Muscle layer of duodenum (tissue), 2 donors: Measurements from ENCODE around the gene GJC3.
"Not testable (repeated sequence)": the region's sequence is repeated elsewhere in the genome, so short reads cannot be mapped to it uniquely, and the experiment has no call there.

ENCODE experiments used
- H3K27ac ChIP-seq: one replicate; pipeline ENCODE4 v1.7.0; 2013; ENCODE audit warnings: mild to moderate bottlenecking, low read length
- H3K27me3 ChIP-seq: one replicate; pipeline ENCODE4 v1.7.0; 2013; ENCODE audit warnings: low read depth, mild to moderate bottlenecking, control low read depth, low read length
- H3K36me3 ChIP-seq, 2 donors: one replicate each; pipeline ENCODE4 v1.7.0; 2013; ENCODE audit warnings: low read length in 2 of 2, control low read depth in 1 of 2, mild to moderate bottlenecking in 1 of 2; ENCODE audit not compliant: insufficient read depth in 2 of 2, control insufficient read depth in 1 of 2
- H3K4me1 ChIP-seq, 2 donors: one replicate each; pipeline ENCODE4 v1.7.0; 2013; ENCODE audit warnings: low read length in 2 of 2, mild to moderate bottlenecking in 2 of 2, control low read depth in 1 of 2, moderate library complexity in 1 of 2; ENCODE audit not compliant: insufficient read depth in 2 of 2, control insufficient read depth in 1 of 2
- H3K4me3 ChIP-seq, 2 donors: one replicate each; pipeline ENCODE4 v1.7.0; 2013; ENCODE audit warnings: low read length in 2 of 2, low read depth in 1 of 2, mild to moderate bottlenecking in 1 of 2
- H3K9me3 ChIP-seq, 2 donors: one replicate each; pipeline ENCODE4 v1.7.0; 2013; ENCODE audit warnings: low read length in 2 of 2, control low read depth in 1 of 2, mild to moderate bottlenecking in 1 of 2; ENCODE audit not compliant: control insufficient read depth in 1 of 2
- donor health status: healthy.

The GJC3 gene

DNA sequence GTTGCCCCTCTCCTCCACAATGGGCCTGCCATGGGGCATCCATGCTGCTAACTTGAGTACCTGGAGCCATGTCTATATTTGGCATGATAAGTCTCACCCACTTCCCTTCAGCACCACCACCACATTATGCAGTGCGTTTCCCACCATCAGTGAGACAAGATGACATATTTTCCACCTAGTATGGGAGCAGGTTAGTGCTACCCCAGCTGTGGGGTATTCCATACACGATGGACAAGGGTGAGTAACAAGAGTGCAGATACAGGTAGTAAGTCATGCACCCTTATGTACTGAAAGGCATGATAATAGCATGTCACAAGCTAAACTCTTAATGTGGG is 31.4 kb downstream of the GJC3 start:
- no peak overlapping the region for H3K4me3 ChIP-seq
- peaks cover 33 to 44% of the 10 kb centered on the region in 2 donors for H3K36me3 ChIP-seq
- no peaks in the 10 kb centered on the region for H3K9me3 ChIP-seq
- H3K4me1 ChIP-seq = no peaks in the 10 kb centered on the region
- H3K27ac ChIP-seq = no peak overlapping the region
- H3K27me3 ChIP-seq = no peaks in the 10 kb centered on the region

- Histone ChIP-seq H3K27ac (no peak overlapping the region), H3K9me3 (no peaks in the 10 kb centered on the region), H3K4me3 (no peak overlapping the region), H3K4me1 (no peaks in the 10 kb centered on the region), H3K27me3 (no peaks in the 10 kb centered on the region), H3K36me3 (peaks cover 28 to 40% of the 10 kb centered on the region in 2 donors)
Measured at GRCh38 chr7:99897322-99898022, 31.9 kb downstream of the GJC3 start.

DNA sequence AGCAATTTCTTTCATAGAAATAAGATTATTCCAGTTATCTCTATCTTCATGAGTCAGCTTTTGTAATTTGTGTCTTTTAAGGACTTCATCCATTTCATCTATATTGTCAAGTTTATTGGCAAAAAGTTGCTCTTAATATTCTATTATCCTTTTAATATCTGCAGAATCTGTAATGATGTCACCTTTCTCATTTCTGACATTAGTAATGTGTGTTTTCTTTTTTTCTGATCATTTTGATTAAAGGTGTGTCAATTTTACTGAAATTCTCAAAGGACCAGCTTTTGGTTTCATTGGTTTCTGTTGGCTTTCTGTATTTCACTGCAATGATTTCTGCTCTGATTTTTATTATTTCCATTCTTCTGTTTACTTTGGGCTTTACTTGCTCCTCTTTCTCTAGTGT is 34.7 kb downstream of the GJC3 start:
- Histone ChIP-seq H3K4me3 (no peak overlapping the region), H3K4me1 (no peaks in the 10 kb centered on the region), H3K27ac (no peak overlapping the region), H3K27me3 (no peaks in the 10 kb centered on the region), H3K36me3 (peaks cover 28 to 38% of the 10 kb centered on the region in 2 donors), H3K9me3 (no peaks in the 10 kb centered on the region)

- Histone ChIP-seq H3K27me3 (no peaks in the 10 kb centered on the region), H3K36me3 (peaks cover 20 to 33% of the 10 kb centered on the region in 2 donors), H3K27ac (no peak overlapping the region), H3K9me3 (no peaks in the 10 kb centered on the region), H3K4me3 (no peak overlapping the region), H3K4me1 (no peaks in the 10 kb centered on the region)
Measured at GRCh38 chr7:99893280-99893679, 36.1 kb downstream of the GJC3 start.

- H3K36me3 ChIP-seq = peaks cover 17 to 33% of the 10 kb centered on the region in 2 donors
- not testable (repeated sequence) for H3K27ac ChIP-seq, H3K4me3 ChIP-seq, H3K9me3 ChIP-seq, H3K4me1 ChIP-seq, H3K27me3 ChIP-seq
Measured at GRCh38 chr7:99890348-99890747, 39.1 kb downstream of the GJC3 start.

DNA sequence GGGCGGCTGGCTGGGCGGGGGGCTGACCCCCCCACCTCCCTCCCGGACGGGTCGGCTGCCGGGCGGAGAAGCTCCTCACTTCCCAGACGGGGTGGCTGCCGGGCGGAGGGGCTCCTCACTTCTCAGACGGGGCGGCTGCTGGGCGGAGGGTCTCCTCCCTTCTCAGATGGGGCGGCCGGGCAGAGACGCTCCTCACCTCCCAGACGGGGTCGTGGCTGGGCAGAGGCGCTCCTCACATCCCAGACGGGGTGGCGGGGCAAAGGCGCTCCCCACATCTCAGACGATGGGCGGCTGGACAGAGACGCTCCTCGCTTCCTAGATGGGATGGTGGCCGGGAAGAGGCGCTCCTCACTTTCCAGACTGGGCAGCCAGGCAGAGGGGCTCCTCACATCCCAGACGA is 41.1 kb downstream of the GJC3 start:
- not testable (repeated sequence) for H3K4me3 ChIP-seq, H3K9me3 ChIP-seq, H3K27ac ChIP-seq, H3K27me3 ChIP-seq, H3K4me1 ChIP-seq
- peaks cover 17 to 33% of the 10 kb centered on the region in 2 donors for H3K36me3 ChIP-seq

- Histone ChIP-seq H3K4me3 (no peak overlapping the region), H3K27ac (no peak overlapping the region), H3K27me3 (no peaks in the 10 kb centered on the region), H3K4me1 (no peaks in the 10 kb centered on the region), H3K9me3 (no peaks in the 10 kb centered on the region), H3K36me3 (no peaks in the 10 kb centered on the region)
Measured at GRCh38 chr7:99881370-99881769, 48.0 kb downstream of the GJC3 start.

GRCh38 chr7:99876933-99877332 is 52.5 kb downstream of the GJC3 start, which contains the start of gene OR2AE1:
Gene OR2AE1 (minus strand): TSS chr7:99877033. CDS start chr7:99877033, 0 bp downstream.
- Histone ChIP-seq H3K4me1 (no peaks in the 10 kb centered on the region), H3K27ac (no peak within 1 kb of the TSS), H3K27me3 (no peaks in the 10 kb centered on the region), H3K36me3 (no peaks in the 10 kb centered on the region), H3K4me3 (no peak within 1 kb of the TSS), H3K9me3 (no peaks in the 10 kb centered on the region)

GRCh38 chr7:99876491-99876890 is 52.9 kb downstream of the GJC3 start:
- Histone ChIP-seq H3K27me3 (no peaks in the 10 kb centered on the region), H3K4me3 (no peak overlapping the region), H3K27ac (no peak overlapping the region), H3K36me3 (no peaks in the 10 kb centered on the region), H3K4me1 (no peaks in the 10 kb centered on the region), H3K9me3 (no peaks in the 10 kb centered on the region)
